GM23338 (cell line): Measurements from ENCODE around the gene APBA2. TPM values are rescaled to one million over a fixed set of nuclear protein-coding genes. Genes with fewer than 3 reads are reported as not detected.

ENCODE experiments used
- ATAC-seq: fragments of 200-7000 bp; cut with Tn5 transposase; 3 replicates; pipeline ENCODE4 v1.9.1; 2020
- DNase-seq: peaks from one replicate; pipeline ENCODE4 v3.0.0-alpha.2; 2015; ENCODE audit warnings: low spot score
- H2AFZ ChIP-seq: fragments of 200-600 bp; sonication (generic); 2 replicates; pipeline ENCODE4 v1.8.0; 2016; ENCODE audit warnings: antibody characterized with exemption, mild to moderate bottlenecking, moderate library complexity
- H3F3A ChIP-seq: fragments of 200-600 bp; sonication (generic); replicated peaks from 2 replicates; pipeline ENCODE4 v1.8.0; 2017; ENCODE audit warnings: antibody characterized with exemption, mixed run types, low read depth
- H3K27ac ChIP-seq: fragments of 200-600 bp; sonication (generic); 2 replicates; pipeline ENCODE4 v1.6.1; 2016; ENCODE audit warnings: low read depth
- H3K27me3 ChIP-seq: fragments of 200-600 bp; sonication (generic); 2 replicates; pipeline ENCODE4 v1.8.0; 2016; ENCODE audit warnings: mild to moderate bottlenecking, mixed run types, moderate library complexity; ENCODE audit not compliant: insufficient read depth
- H3K36me3 ChIP-seq: fragments of 200-600 bp; sonication (generic); 2 replicates; pipeline ENCODE4 v1.8.0; 2016; ENCODE audit warnings: mild to moderate bottlenecking; ENCODE audit not compliant: insufficient read depth
- H3K4me1 ChIP-seq: fragments of 200-600 bp; sonication (generic); 2 replicates; pipeline ENCODE4 v1.8.0; 2016; ENCODE audit warnings: mild to moderate bottlenecking, moderate library complexity; ENCODE audit not compliant: insufficient read depth
- H3K4me2 ChIP-seq: fragments of 200-600 bp; sonication (generic); 2 replicates; pipeline ENCODE4 v1.7.1; 2017; ENCODE audit warnings: mixed run types
- H3K4me3 ChIP-seq: fragments of 200-600 bp; sonication (generic); 2 replicates; pipeline ENCODE4 v1.6.1; 2016; ENCODE audit warnings: mixed run types
- H3K79me2 ChIP-seq: fragments of 200-600 bp; sonication (generic); replicated peaks from 2 replicates; pipeline ENCODE4 v1.8.0; 2017; ENCODE audit warnings: mild to moderate bottlenecking; ENCODE audit not compliant: insufficient read depth
- H3K9me2 ChIP-seq: fragments of 200-600 bp; sonication (generic); 2 replicates; pipeline ENCODE4 v1.8.0; 2017; ENCODE audit not compliant: insufficient read depth
- H4K20me1 ChIP-seq: fragments of 200-600 bp; sonication (generic); replicated peaks from 2 replicates; pipeline ENCODE4 v1.8.0; 2017; ENCODE audit warnings: mild to moderate bottlenecking; ENCODE audit not compliant: insufficient read depth
- H3K27ac Mint-ChIP-seq: 2 replicates; pipeline ENCODE4 v1.8.0; 2020; ENCODE audit warnings: inconsistent platforms, mild to moderate bottlenecking, moderate library complexity, mixed read lengths
- H3K27me3 Mint-ChIP-seq: 3 replicates; pipeline ENCODE4 v1.8.0; 2022; ENCODE audit warnings: low read depth, mild to moderate bottlenecking, moderate library complexity, mixed read lengths, inconsistent platforms; ENCODE audit not compliant: insufficient read depth, poor library complexity
- H3K36me3 Mint-ChIP-seq: 3 replicates; pipeline ENCODE4 v1.8.0; 2021; ENCODE audit warnings: low read depth, mild to moderate bottlenecking, inconsistent platforms, moderate library complexity, mixed read lengths
- H3K4me1 Mint-ChIP-seq: 3 replicates; pipeline ENCODE4 v1.8.0; 2020; ENCODE audit warnings: mild to moderate bottlenecking, inconsistent platforms, mixed read lengths
- H3K4me3 Mint-ChIP-seq: 3 replicates; pipeline ENCODE4 v1.8.0; 2021; ENCODE audit warnings: moderate library complexity, mild to moderate bottlenecking, inconsistent platforms, mixed read lengths
- H3K9me3 Mint-ChIP-seq: 3 replicates; pipeline ENCODE4 v1.8.0; 2020; ENCODE audit warnings: moderate library complexity, mild to moderate bottlenecking, inconsistent platforms, mixed read lengths
- CREB1 ChIP-seq: fragments of 250-450 bp; sonication (Bioruptor Pico); IDR thresholded peaks from 2 replicates; pipeline ENCODE4 v1.5.0; 2020; ENCODE audit warnings: low read depth, mild to moderate bottlenecking, moderate library complexity
- EZH2phosphoT487 ChIP-seq: fragments of 200-600 bp; sonication (generic); IDR thresholded peaks from one replicate; pipeline ENCODE4 v1.8.1; 2018; ENCODE audit warnings: antibody characterized with exemption; ENCODE audit not compliant: unreplicated experiment
- JUNB ChIP-seq: IDR thresholded peaks from one replicate; pipeline ENCODE4 v1.6.1; 2016; ENCODE audit warnings: antibody characterized with exemption; ENCODE audit not compliant: unreplicated experiment
- NANOG ChIP-seq: IDR thresholded peaks from 2 replicates; pipeline ENCODE4 v1.6.1; 2016; ENCODE audit warnings: antibody characterized with exemption, borderline replicate concordance
- POLR2AphosphoS5 ChIP-seq: IDR thresholded peaks from 2 replicates; pipeline ENCODE4 v1.6.1; 2016; ENCODE audit warnings: antibody characterized with exemption, low read depth
- ZNF114 ChIP-seq: fragments of 250-450 bp; sonication (Bioruptor Pico); IDR thresholded peaks from 2 replicates; pipeline ENCODE4 v1.5.0; 2020; ENCODE audit warnings: mild to moderate bottlenecking, moderate library complexity
- polyA plus RNA-seq: library from polyadenylated mRNA; unstranded; fragments of >200 nt; fragmentation: Nextera tagmentation; extraction: Ambion mirVana; gene quantifications from 2 replicates; pipeline ENCODE4 v1.2.1, GENCODE V29; 2016
- total RNA-seq: library from RNA; depleted of rRNA; stranded (reverse); fragments of >200 nt; shearing (Covaris generic); gene quantifications from 2 replicates; pipeline ENCODE4 v1.2.3, GENCODE V29; 2014
- TF ChIP-seq, protein P1 (sequence below): fragments of 250-450 bp; sonication (Bioruptor Pico); IDR thresholded peaks from 2 replicates; pipeline ENCODE4 v1.5.0; 2020; ENCODE audit warnings: mild to moderate bottlenecking, moderate library complexity
- TF ChIP-seq, protein P2 (sequence below): IDR thresholded peaks from 2 replicates; pipeline ENCODE4 v1.6.1; 2016; ENCODE audit warnings: antibody characterized with exemption
- TF ChIP-seq, protein P3 (sequence below), 2 experiments: fragments of 200-600 bp in 1 of 2; sonication (generic) in 1 of 2; conservative IDR thresholded peaks; 2 replicates each; pipeline versions ENCODE4 v1.5.1 to v1.6.1; 2016 to 2017; ENCODE audit warnings: antibody characterized with exemption in 2 of 2, low read depth in 2 of 2, mild to moderate bottlenecking in 2 of 2, moderate library complexity in 1 of 2

Gene APBA2
- total and polyA plus RNA-seq, 2 experiments from 2014 or later: 5.9 to 24.7 TPM

DNA sequence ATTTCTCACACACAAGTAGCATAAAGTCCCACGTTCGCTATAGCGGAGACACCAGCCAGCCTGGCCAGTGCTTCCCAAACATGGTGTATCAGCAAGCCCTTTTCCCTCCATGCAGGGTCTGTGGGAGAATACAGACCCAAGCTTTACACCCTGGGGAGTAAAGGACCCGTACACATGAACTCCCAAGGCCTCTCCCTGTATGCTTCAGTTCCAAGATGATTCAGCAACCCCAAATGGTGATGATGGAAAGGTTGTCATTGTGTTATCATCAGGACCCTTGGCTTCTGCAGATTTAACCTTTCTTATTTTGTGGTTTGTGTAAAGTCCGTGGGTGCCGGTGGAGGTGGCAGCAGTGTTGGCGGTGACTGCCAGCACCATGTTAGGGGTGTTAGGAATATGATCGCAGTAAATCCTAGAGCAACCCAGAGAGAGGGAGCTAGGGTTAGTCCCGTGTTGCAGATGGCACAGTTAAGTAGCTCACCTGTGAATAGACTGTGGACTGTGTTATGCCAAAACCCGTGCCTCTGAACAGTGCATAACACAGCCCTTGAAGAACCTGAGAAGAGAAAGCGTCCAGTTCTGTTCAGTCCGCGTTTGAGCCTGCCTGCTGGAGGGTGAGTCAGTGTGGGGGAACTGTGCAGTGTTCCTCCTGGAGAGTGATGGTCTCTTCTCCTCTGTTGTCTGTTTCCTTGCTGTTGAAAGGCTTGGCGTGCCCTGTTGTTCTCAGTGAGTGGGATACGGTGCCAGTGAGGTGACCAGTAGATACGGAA is 174.3 kb downstream of the APBA2 start (continued):
- TF ChIP-seq, protein P1, sequence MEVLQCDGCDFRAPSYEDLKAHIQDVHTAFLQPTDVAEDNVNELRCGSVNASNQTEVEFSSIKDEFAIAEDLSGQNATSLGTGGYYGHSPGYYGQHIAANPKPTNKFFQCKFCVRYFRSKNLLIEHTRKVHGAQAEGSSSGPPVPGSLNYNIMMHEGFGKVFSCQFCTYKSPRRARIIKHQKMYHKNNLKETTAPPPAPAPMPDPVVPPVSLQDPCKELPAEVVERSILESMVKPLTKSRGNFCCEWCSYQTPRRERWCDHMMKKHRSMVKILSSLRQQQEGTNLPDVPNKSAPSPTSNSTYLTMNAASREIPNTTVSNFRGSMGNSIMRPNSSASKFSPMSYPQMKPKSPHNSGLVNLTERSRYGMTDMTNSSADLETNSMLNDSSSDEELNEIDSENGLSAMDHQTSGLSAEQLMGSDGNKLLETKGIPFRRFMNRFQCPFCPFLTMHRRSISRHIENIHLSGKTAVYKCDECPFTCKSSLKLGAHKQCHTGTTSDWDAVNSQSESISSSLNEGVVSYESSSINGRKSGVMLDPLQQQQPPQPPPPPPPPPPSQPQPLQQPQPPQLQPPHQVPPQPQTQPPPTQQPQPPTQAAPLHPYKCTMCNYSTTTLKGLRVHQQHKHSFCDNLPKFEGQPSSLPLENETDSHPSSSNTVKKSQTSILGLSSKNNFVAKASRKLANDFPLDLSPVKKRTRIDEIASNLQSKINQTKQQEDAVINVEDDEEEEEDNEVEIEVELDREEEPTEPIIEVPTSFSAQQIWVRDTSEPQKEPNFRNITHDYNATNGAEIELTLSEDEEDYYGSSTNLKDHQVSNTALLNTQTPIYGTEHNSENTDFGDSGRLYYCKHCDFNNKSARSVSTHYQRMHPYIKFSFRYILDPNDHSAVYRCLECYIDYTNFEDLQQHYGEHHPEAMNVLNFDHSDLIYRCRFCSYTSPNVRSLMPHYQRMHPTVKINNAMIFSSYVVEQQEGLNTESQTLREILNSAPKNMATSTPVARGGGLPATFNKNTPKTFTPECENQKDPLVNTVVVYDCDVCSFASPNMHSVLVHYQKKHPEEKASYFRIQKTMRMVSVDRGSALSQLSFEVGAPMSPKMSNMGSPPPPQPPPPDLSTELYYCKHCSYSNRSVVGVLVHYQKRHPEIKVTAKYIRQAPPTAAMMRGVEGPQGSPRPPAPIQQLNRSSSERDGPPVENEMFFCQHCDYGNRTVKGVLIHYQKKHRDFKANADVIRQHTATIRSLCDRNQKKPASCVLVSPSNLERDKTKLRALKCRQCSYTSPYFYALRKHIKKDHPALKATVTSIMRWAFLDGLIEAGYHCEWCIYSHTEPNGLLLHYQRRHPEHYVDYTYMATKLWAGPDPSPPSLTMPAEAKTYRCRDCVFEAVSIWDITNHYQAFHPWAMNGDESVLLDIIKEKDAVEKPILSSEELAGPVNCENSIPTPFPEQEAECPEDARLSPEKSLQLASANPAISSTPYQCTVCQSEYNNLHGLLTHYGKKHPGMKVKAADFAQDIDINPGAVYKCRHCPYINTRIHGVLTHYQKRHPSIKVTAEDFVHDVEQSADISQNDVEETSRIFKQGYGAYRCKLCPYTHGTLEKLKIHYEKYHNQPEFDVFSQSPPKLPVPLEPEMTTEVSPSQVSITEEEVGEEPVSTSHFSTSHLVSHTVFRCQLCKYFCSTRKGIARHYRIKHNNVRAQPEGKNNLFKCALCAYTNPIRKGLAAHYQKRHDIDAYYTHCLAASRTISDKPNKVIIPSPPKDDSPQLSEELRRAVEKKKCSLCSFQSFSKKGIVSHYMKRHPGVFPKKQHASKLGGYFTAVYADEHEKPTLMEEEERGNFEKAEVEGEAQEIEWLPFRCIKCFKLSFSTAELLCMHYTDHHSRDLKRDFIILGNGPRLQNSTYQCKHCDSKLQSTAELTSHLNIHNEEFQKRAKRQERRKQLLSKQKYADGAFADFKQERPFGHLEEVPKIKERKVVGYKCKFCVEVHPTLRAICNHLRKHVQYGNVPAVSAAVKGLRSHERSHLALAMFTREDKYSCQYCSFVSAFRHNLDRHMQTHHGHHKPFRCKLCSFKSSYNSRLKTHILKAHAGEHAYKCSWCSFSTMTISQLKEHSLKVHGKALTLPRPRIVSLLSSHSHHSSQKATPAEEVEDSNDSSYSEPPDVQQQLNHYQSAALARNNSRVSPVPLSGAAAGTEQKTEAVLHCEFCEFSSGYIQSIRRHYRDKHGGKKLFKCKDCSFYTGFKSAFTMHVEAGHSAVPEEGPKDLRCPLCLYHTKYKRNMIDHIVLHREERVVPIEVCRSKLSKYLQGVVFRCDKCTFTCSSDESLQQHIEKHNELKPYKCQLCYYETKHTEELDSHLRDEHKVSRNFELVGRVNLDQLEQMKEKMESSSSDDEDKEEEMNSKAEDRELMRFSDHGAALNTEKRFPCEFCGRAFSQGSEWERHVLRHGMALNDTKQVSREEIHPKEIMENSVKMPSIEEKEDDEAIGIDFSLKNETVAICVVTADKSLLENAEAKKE (CRISPR knock-in tag): no peak
- TF ChIP-seq EZH2phosphoT487 (no peak), ZNF114 (no peak), NANOG (no peak), POLR2AphosphoS5 (no peak), CREB1 (CRISPR knock-in tag) (no peak)
- TF ChIP-seq, protein P2, sequence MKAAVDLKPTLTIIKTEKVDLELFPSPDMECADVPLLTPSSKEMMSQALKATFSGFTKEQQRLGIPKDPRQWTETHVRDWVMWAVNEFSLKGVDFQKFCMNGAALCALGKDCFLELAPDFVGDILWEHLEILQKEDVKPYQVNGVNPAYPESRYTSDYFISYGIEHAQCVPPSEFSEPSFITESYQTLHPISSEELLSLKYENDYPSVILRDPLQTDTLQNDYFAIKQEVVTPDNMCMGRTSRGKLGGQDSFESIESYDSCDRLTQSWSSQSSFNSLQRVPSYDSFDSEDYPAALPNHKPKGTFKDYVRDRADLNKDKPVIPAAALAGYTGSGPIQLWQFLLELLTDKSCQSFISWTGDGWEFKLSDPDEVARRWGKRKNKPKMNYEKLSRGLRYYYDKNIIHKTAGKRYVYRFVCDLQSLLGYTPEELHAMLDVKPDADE: no peak

GRCh38 chr15:29061746-29062145 is 176.0 kb downstream of the APBA2 start:
- Histone ChIP-seq H2AFZ (no peak overlapping the region), H3K4me1 (peaks cover 12% of the 10 kb centered on the region), H3F3A (no peaks in the 10 kb centered on the region), H3K4me3 (no peak overlapping the region), H4K20me1 (no peaks in the 10 kb centered on the region), H3K79me2 (no peaks in the 10 kb centered on the region), H3K9me2 (no peaks in the 10 kb centered on the region), H3K27me3 (no peaks in the 10 kb centered on the region), H3K36me3 (no peaks in the 10 kb centered on the region), H3K27ac (no peak overlapping the region), H3K4me2 (no peak overlapping the region)
- Mint-ChIP-seq H3K36me3 (peaks cover 10% of the 10 kb centered on the region), H3K27ac (no peak overlapping the region), H3K27me3 (peaks cover 9% of the 10 kb centered on the region), H3K4me3 (no peak overlapping the region), H3K9me3 (peaks cover 8% of the 10 kb centered on the region), H3K4me1 (peaks cover 34% of the 10 kb centered on the region)
- no peak for TF ChIP-seq NANOG
- TF ChIP-seq, protein P3, sequence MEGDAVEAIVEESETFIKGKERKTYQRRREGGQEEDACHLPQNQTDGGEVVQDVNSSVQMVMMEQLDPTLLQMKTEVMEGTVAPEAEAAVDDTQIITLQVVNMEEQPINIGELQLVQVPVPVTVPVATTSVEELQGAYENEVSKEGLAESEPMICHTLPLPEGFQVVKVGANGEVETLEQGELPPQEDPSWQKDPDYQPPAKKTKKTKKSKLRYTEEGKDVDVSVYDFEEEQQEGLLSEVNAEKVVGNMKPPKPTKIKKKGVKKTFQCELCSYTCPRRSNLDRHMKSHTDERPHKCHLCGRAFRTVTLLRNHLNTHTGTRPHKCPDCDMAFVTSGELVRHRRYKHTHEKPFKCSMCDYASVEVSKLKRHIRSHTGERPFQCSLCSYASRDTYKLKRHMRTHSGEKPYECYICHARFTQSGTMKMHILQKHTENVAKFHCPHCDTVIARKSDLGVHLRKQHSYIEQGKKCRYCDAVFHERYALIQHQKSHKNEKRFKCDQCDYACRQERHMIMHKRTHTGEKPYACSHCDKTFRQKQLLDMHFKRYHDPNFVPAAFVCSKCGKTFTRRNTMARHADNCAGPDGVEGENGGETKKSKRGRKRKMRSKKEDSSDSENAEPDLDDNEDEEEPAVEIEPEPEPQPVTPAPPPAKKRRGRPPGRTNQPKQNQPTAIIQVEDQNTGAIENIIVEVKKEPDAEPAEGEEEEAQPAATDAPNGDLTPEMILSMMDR (conservative IDR thresholded peaks at IDR 0.05; ENCODE audit: low read depth in 2 of 2): no peak
- no peak for TF ChIP-seq ZNF114
- no peak for TF ChIP-seq JUNB
- no peak for DNase-seq
- ATAC-seq: no peak
